Measurements from ENCODE around the gene PMCH. TPM values are rescaled to one million over a fixed set of nuclear protein-coding genes. Genes with fewer than 3 reads are reported as not detected.
"Not testable (repeated sequence)": the region's sequence is repeated elsewhere in the genome, so short reads cannot be mapped to it uniquely, and the experiment has no call there.

Gene PMCH
- total and polyA plus RNA-seq, 7 donors: not detected

DNA sequence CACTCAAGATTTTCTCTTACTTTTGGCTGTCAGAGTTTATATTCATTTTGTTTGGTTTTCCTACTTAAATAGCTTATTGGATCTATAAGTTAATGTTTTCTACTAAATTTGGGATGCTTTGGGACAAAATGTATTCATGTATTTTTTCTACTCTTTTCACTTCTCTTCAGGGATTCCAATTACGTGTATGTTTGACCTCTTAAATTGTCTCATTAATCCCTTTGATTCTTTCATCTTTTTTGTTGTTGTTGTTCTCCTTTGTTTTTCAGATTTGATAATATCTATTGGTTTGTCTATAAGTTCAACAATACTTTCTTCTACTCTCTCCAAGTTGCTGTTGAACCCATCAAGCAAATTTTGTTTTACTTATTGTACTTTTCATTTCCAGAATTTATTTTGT is 34.2 kb downstream of the PMCH start:
- Histone ChIP-seq H3K27ac (no peak overlapping the region), H3K9me3 (no peaks in the 10 kb centered on the region), H3K27me3 (ENCODE audit: insufficient read depth in 3 of 3, low read length in 2 of 3) (no peaks in the 10 kb centered on the region), H3K4me3 (no peak overlapping the region), H3K4me1 (no peaks in the 10 kb centered on the region), H3K36me3 (ENCODE audit: insufficient read depth in 1 of 2, low read depth in 1 of 2) (no peaks in the 10 kb centered on the region)
- WGBS, 3 donors: 92 to 95% (median 94%) methylated on average over 1 of the region's 1 CpG
- intact Hi-C loops (cut with DNase I): no loop called here
- ATAC-seq (no peak), DNase-seq (no peak)
- TF ChIP-seq, protein P1, sequence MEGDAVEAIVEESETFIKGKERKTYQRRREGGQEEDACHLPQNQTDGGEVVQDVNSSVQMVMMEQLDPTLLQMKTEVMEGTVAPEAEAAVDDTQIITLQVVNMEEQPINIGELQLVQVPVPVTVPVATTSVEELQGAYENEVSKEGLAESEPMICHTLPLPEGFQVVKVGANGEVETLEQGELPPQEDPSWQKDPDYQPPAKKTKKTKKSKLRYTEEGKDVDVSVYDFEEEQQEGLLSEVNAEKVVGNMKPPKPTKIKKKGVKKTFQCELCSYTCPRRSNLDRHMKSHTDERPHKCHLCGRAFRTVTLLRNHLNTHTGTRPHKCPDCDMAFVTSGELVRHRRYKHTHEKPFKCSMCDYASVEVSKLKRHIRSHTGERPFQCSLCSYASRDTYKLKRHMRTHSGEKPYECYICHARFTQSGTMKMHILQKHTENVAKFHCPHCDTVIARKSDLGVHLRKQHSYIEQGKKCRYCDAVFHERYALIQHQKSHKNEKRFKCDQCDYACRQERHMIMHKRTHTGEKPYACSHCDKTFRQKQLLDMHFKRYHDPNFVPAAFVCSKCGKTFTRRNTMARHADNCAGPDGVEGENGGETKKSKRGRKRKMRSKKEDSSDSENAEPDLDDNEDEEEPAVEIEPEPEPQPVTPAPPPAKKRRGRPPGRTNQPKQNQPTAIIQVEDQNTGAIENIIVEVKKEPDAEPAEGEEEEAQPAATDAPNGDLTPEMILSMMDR (IDR thresholded peaks at IDR 0.05): no peak

DNA sequence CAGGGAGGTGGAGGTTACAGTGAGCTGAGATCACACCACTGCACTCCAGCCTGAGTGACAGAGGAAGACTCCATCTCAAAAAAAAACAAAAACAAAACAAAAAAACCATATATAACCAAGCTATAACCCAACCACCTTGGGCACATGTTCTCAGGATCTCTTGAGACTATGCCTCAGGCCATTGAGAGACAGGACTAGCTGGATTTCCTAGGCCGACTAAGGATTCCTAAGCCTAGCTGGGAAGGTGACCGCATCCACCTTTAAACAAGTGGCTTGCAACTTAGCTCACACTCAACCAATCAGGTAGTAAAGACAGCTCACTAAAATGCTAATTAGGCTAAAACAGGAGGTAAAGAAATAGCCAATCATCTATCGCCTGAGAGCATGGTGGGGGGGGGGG is 42.4 kb downstream of the PMCH start:
- H3K4me3 ChIP-seq; intact Hi-C loops (cut with DNase I); DNase-seq; H3K4me1 ChIP-seq; H3K36me3 ChIP-seq (ENCODE audit: insufficient read depth in 1 of 2, low read depth in 1 of 2); H3K27me3 ChIP-seq (ENCODE audit: insufficient read depth in 3 of 3, low read length in 2 of 3); H3K27ac ChIP-seq; ATAC-seq; H3K9me3 ChIP-seq: not testable (repeated sequence)
- WGBS, 3 donors: 97 to 98% (median 98%) methylated on average over 3 of the region's 3 CpGs

DNA sequence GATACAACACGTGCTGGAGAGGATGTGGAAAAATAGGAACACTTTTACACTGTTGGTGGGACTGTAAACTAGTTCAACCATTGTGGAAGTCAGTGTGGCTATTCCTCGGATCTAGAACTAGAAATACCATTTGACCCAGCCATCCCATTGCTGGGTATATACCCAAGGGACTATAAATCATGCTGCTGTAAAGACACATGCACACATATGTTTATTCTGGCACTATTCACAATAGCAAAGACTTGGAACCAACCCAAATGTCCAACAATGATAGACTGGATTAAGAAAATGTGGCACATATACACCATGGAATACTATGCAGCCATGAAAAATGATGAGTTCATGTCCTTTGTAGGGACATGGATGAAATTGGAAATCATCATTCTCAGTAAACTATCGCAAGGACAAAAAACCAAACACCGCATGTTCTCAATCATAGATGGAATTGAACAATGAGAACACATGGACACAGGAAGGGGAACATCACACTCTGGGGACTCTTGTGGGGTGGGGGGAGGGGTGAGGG is 50.5 kb downstream of the PMCH start:
- WGBS, 3 donors: 91 to 98% (median 97%) methylated on average over 3 to 4 of the region's 4 CpGs
- H3K27ac ChIP-seq; H3K4me3 ChIP-seq; DNase-seq; H3K36me3 ChIP-seq (ENCODE audit: insufficient read depth in 1 of 2, low read depth in 1 of 2); H3K9me3 ChIP-seq; intact Hi-C loops (cut with DNase I); H3K4me1 ChIP-seq; ATAC-seq; H3K27me3 ChIP-seq (ENCODE audit: insufficient read depth in 3 of 3, low read length in 2 of 3): not testable (repeated sequence)

Other genes with a start within 250 kb of the PMCH start
- gene WASHC3, start 135.8 kb downstream of the PMCH start, total RNA-seq: 10 to 100 TPM; 30.5 to 33.5 (median 31.9) TPM
- 10 to 100 TPM; 25.6 to 71.2 (median 43.1) TPM for gene WASHC3, start 135.8 kb downstream of the PMCH start, polyA plus RNA-seq
- gene NUP37, start 77.7 kb downstream of the PMCH start, total RNA-seq: 10 to 100 TPM; 12.5 to 20.7 (median 17.4) TPM
- gene NUP37, start 77.7 kb downstream of the PMCH start, polyA plus RNA-seq: 10 to 100 TPM; 18.2 to 30.6 (median 23.3) TPM
- under 1 TPM; 0.60 to 0.76 (median 0.70) TPM for gene PARPBP, start 77.7 kb downstream of the PMCH start, total RNA-seq
- 1 to 10 TPM in 1 of 3 donors, under 1 TPM in 2; 0.23 to 2.4 (median 0.89) TPM for gene PARPBP, start 77.7 kb downstream of the PMCH start, polyA plus RNA-seq